Forelimb muscle (tissue), 1 donor: ENCODE results near the gene RTN4IP1. TPM values are rescaled to one million over a fixed set of nuclear protein-coding genes. Genes with fewer than 3 reads are reported as not detected.

Experiments used
- DNase-seq: peaks from one replicate; pipeline ENCODE4 v3.0.0-alpha.2; 2013; ENCODE audit warnings: low read depth
- polyA plus RNA-seq: library from polyadenylated mRNA; unstranded; fragments of 120-200 nt; gene quantifications from one replicate; pipeline ENCODE4 v1.2.1, GENCODE V29; 2013; ENCODE audit not compliant: insufficient read length

The RTN4IP1 gene
- polyA plus RNA-seq, 1 donor, result 7.2 TPM

DNA sequence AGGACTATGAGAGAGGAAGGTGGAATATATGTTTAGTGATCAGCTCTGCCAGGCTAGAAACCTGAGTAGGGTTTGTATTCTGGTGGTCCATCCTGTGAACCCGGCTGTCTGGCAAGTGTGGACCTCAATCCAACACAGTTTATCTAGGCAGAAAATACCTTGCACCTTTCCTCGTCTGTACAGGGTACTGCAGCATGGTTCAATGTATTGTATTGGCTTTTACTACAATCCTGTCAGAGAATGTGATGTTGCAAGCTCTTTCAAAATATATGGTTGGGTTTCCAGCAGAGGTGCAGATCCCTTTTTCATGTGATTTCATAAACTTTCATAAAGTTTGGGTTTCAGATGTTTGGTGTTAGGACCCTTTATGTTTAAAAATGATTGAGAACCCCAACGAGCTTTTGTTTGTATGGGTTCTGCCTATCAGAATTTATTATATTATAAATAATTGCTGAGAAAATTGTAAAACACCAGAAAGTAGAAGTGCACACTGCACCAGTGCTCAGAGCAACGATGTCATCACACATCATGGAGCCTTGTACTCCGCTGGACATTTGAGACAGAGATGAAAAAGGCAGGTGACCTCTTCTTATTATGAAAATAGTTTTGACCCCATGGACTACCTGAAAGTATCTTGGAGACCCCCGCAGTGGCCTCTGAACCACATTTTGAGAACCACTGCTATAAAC is 106.6 kb downstream of the RTN4IP1 start:
- no peak for DNase-seq

Other genes starting within 250 kb of the RTN4IP1 start
- 13.4 TPM for gene QRSL1, start 80 bp upstream of the RTN4IP1 start, polyA plus RNA-seq